A549 (cell line): ENCODE results near the gene CDH11. TPM values are rescaled to one million over a fixed set of nuclear protein-coding genes. Genes with fewer than 3 reads are reported as not detected.

Experiments
- ATAC-seq, 2 experiments: fragments of 200-7000 bp in 1 of 2; fragments of >200 bp in 1 of 2; cut with Nextera tagmentation in 1 of 2; cut with Tn5 transposase in 1 of 2; 3 replicates each; pipeline versions ENCODE4 v1.8.0 to v1.9.1; 2018 to 2020; ENCODE audit warnings: mild to moderate bottlenecking in 1 of 2, moderate library complexity in 1 of 2
- CTCF ChIA-PET: fragments of 300-600 bp; sonication (Branson Sonifier 250); formaldehyde crosslinking; extraction: SDS; loops from one replicate; lab custom pipeline; 2021; ENCODE audit warnings: antibody characterized with exemption, inconsistent platforms; lab: Yijun Ruan, JAX
- POLR2A ChIA-PET: fragments of 350-600 bp; formaldehyde crosslinking; extraction: SDS; loops from one replicate; lab custom pipeline; 2021; ENCODE audit warnings: antibody characterized with exemption, inconsistent platforms; lab: Yijun Ruan, JAX
- DNase-seq, 2 experiments: peaks; one replicate each; pipeline versions ENCODE4 v3.0.0 to v3.0.0-alpha.2; 2011 to 2016; ENCODE audit warnings: low read depth in 1 of 2, low spot score in 1 of 2
- FAIRE-seq: peaks from 2 replicates; lab custom pipeline; 2011; peaks lifted over from hg19 to GRCh38; lab: Jason Lieb, UNC
- H3K27ac ChIP-seq, 2 experiments: fragments of >200 bp; sonication (Bioruptor Twin); formaldehyde crosslinking; 3 replicates each; pipeline ENCODE4 v1.5.1; 2016 to 2017
- H3K4me1 ChIP-seq: fragments of >200 bp; sonication (Bioruptor Twin); formaldehyde crosslinking; 3 replicates; pipeline ENCODE4 v1.6.1; 2016
- H3K4me2 ChIP-seq: fragments of >200 bp; sonication (Bioruptor Twin); formaldehyde crosslinking; 3 replicates; pipeline ENCODE4 v1.6.1; 2016
- H3K4me3 ChIP-seq: fragments of >200 bp; sonication (Bioruptor Twin); formaldehyde crosslinking; 3 replicates; pipeline ENCODE4 v1.5.1; 2016
- H3K9me3 ChIP-seq: fragments of >200 bp; sonication (Bioruptor Twin); formaldehyde crosslinking; 3 replicates; pipeline ENCODE4 v1.6.1; 2016
- CEBPB ChIP-seq, 2 experiments: fragments of >200 bp in 1 of 2; sonication (Bioruptor Twin) in 1 of 2; formaldehyde crosslinking in 1 of 2; IDR thresholded peaks; 2 replicates each; pipeline ENCODE4 v1.6.1; 2012 to 2016
- EHF ChIP-seq: fragments of 250-450 bp; sonication (Bioruptor Pico); IDR thresholded peaks from 2 replicates; pipeline ENCODE4 v1.5.0; 2020; ENCODE audit warnings: mild to moderate bottlenecking
- FOSL2 ChIP-seq, 2 experiments: fragments of 450-650 bp in 1 of 2; fragments of >200 bp in 1 of 2; sonication (Bioruptor Twin) in 1 of 2; formaldehyde crosslinking; IDR thresholded peaks; 2 replicates each; pipeline versions ENCODE4 v1.5.0 to v1.6.1; 2016 to 2020; ENCODE audit warnings: mild to moderate bottlenecking in 1 of 2, moderate library complexity in 1 of 2
- HDAC2 ChIP-seq: fragments of 200-600 bp; sonication (generic); IDR thresholded peaks from 2 replicates; pipeline ENCODE4 v1.6.1; 2016
- HOXB13 ChIP-seq: fragments of 250-450 bp; sonication (Bioruptor Pico); IDR thresholded peaks from 2 replicates; pipeline ENCODE4 v1.5.0; 2020; ENCODE audit warnings: low read depth, mild to moderate bottlenecking, moderate library complexity
- KDM5A ChIP-seq: fragments of 200-600 bp; sonication (generic); IDR thresholded peaks from 2 replicates; pipeline ENCODE4 v1.6.1; 2016; ENCODE audit warnings: antibody characterized with exemption, mild to moderate bottlenecking
- NPAS2 ChIP-seq: fragments of 250-450 bp; sonication (Bioruptor Pico); IDR thresholded peaks from 2 replicates; pipeline ENCODE4 v1.8.0; 2022; ENCODE audit warnings: mild to moderate bottlenecking, moderate library complexity, borderline replicate concordance
- NR3C1 ChIP-seq: fragments of >200 bp; sonication (Bioruptor Twin); formaldehyde crosslinking; IDR thresholded peaks from 3 replicates; pipeline ENCODE4 v1.6.1; 2017
- POLR2A ChIP-seq: IDR thresholded peaks from 2 replicates; pipeline ENCODE4 v1.6.1; 2012; ENCODE audit warnings: mild to moderate bottlenecking, low read length
- POLR2AphosphoS2 ChIP-seq: conservative IDR thresholded peaks from 2 replicates; pipeline ENCODE4 v1.6.1; 2012; ENCODE audit warnings: low read length, improper control_type of control experiment, inconsistent platforms
- RCOR1 ChIP-seq: fragments of 150-350 bp; IDR thresholded peaks from 2 replicates; pipeline ENCODE4 v1.6.1; 2014; ENCODE audit warnings: antibody characterized with exemption, low read length, low read depth
- ZC3H11A ChIP-seq: fragments of 450-650 bp; IDR thresholded peaks from 2 replicates; pipeline ENCODE4 v1.6.1; 2014; ENCODE audit warnings: antibody characterized with exemption, mild to moderate bottlenecking
- WGBS: methylation state at CpG from one replicate; pipeline ENCODE4 v1.1.6; 2017; ENCODE audit errors: missing lambda C conversion rate; 5-methylcytosine and 5-hydroxymethylcytosine counted together
- polyA plus RNA-seq, 4 experiments: library from polyadenylated mRNA; depleted of rRNA in 3 of 4; stranded (reverse); fragments of >200 nt; fragmentation: RNase III in 1 of 4; extraction: RNeasy Plus Mini Kit Qiagen cat#74134 plus additional on column Dnase treatment in 1 of 4; gene quantifications; 2 replicates in 3 of 4; 3 replicates in 1 of 4; pipeline ENCODE4 v1.2.3, GENCODE V29; 2011 to 2017
- TF ChIP-seq, protein P1 (sequence below): fragments of >200 bp; sonication (Bioruptor Twin); formaldehyde crosslinking; IDR thresholded peaks from 3 replicates; pipeline ENCODE4 v1.6.1; 2016
- TF ChIP-seq, protein P2 (sequence below): fragments of >200 bp; sonication (Bioruptor Twin); formaldehyde crosslinking; IDR thresholded peaks from 3 replicates; pipeline ENCODE4 v1.5.1; 2016
- TF ChIP-seq, protein P3 (sequence below): fragments of 250-450 bp; sonication (Bioruptor Pico); IDR thresholded peaks from 2 replicates; pipeline ENCODE4 v1.5.0; 2020; ENCODE audit warnings: low read depth, mild to moderate bottlenecking, moderate library complexity
- TF ChIP-seq, protein P4 (sequence below): IDR thresholded peaks from 2 replicates; pipeline ENCODE4 v1.6.1; 2012
- TF ChIP-seq, protein P5 (sequence below): fragments of 150-350 bp; IDR thresholded peaks from 2 replicates; pipeline ENCODE4 v1.6.1; 2014; ENCODE audit warnings: low read depth, mild to moderate bottlenecking, low read length
- TF ChIP-seq, protein P6 (sequence below): fragments of 450-650 bp; IDR thresholded peaks from 2 replicates; pipeline ENCODE4 v1.6.1; 2014; ENCODE audit warnings: antibody characterized with exemption
- TF ChIP-seq, protein P7 (sequence below): fragments of >200 bp; sonication (Bioruptor Twin); formaldehyde crosslinking; IDR thresholded peaks from 2 replicates; pipeline ENCODE4 v1.6.1; 2016

CDH11 gene
- polyA plus RNA-seq, 2 of the 4 experiments (the other 2 are of a cell fraction) = 0.72 to 1.1 TPM

DNA sequence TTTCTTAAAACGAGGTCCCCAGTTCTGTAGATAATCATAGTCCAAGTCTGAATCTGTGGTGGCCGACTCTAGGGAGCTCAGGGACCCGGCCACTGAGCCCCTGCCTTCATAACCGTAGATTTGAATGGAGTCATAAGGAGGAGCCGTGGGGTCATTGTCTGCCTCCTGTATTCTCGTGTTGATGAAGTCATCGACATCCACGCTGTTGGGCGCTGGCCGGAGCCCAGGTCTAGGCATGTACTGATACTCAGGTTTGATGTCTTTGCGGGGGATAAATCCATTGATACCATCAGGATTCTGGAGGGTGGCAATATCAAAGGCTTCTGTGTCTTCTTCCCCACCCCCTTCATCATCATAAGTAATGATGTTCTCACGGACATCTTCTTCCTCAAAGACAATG lies 174.2 kb downstream of the CDH11 start:
- H3K4me1 ChIP-seq = peaks cover 8% of the 10 kb centered on the region; the same call in 2 of the 3 replicates
- no peak overlapping the region for H3K4me2 ChIP-seq
- ATAC-seq (no peak), DNase-seq (no peak), FAIRE-seq (no peak)
- no peak overlapping the region for H3K27ac ChIP-seq
- WGBS = 30% methylated on average over 12 of the region's 12 CpGs
- POLR2A ChIA-PET = no interaction called here
- no peaks in the 10 kb centered on the region for H3K9me3 ChIP-seq
- CTCF ChIA-PET = no interaction called here
- H3K4me3 ChIP-seq = no peak overlapping the region
- TF ChIP-seq NR3C1 (no peak), RCOR1 (no peak), KDM5A (no peak), CEBPB (IDR thresholded peaks at IDR 0.05) (no peak), HDAC2 (no peak), FOSL2 (IDR thresholded peaks at IDR 0.05) (no peak), FOSL2 (CRISPR knock-in tag; IDR thresholded peaks at IDR 0.05) (no peak), ZC3H11A (no peak), POLR2AphosphoS2 (no peak), POLR2A (no peak), NPAS2 (CRISPR knock-in tag) (no peak)
- TF ChIP-seq, protein P1, sequence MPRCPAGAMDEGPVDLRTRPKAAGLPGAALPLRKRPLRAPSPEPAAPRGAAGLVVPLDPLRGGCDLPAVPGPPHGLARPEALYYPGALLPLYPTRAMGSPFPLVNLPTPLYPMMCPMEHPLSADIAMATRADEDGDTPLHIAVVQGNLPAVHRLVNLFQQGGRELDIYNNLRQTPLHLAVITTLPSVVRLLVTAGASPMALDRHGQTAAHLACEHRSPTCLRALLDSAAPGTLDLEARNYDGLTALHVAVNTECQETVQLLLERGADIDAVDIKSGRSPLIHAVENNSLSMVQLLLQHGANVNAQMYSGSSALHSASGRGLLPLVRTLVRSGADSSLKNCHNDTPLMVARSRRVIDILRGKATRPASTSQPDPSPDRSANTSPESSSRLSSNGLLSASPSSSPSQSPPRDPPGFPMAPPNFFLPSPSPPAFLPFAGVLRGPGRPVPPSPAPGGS = no peak
- TF ChIP-seq, protein P2, sequence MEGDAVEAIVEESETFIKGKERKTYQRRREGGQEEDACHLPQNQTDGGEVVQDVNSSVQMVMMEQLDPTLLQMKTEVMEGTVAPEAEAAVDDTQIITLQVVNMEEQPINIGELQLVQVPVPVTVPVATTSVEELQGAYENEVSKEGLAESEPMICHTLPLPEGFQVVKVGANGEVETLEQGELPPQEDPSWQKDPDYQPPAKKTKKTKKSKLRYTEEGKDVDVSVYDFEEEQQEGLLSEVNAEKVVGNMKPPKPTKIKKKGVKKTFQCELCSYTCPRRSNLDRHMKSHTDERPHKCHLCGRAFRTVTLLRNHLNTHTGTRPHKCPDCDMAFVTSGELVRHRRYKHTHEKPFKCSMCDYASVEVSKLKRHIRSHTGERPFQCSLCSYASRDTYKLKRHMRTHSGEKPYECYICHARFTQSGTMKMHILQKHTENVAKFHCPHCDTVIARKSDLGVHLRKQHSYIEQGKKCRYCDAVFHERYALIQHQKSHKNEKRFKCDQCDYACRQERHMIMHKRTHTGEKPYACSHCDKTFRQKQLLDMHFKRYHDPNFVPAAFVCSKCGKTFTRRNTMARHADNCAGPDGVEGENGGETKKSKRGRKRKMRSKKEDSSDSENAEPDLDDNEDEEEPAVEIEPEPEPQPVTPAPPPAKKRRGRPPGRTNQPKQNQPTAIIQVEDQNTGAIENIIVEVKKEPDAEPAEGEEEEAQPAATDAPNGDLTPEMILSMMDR = no peak
- TF ChIP-seq, protein P3, sequence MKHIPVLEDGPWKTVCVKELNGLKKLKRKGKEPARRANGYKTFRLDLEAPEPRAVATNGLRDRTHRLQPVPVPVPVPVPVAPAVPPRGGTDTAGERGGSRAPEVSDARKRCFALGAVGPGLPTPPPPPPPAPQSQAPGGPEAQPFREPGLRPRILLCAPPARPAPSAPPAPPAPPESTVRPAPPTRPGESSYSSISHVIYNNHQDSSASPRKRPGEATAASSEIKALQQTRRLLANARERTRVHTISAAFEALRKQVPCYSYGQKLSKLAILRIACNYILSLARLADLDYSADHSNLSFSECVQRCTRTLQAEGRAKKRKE (CRISPR knock-in tag) = no peak
- TF ChIP-seq, protein P4, sequence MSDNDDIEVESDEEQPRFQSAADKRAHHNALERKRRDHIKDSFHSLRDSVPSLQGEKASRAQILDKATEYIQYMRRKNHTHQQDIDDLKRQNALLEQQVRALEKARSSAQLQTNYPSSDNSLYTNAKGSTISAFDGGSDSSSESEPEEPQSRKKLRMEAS = no peak
- TF ChIP-seq, protein P5, sequence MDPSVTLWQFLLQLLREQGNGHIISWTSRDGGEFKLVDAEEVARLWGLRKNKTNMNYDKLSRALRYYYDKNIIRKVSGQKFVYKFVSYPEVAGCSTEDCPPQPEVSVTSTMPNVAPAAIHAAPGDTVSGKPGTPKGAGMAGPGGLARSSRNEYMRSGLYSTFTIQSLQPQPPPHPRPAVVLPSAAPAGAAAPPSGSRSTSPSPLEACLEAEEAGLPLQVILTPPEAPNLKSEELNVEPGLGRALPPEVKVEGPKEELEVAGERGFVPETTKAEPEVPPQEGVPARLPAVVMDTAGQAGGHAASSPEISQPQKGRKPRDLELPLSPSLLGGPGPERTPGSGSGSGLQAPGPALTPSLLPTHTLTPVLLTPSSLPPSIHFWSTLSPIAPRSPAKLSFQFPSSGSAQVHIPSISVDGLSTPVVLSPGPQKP = no peak
- TF ChIP-seq, protein P6, sequence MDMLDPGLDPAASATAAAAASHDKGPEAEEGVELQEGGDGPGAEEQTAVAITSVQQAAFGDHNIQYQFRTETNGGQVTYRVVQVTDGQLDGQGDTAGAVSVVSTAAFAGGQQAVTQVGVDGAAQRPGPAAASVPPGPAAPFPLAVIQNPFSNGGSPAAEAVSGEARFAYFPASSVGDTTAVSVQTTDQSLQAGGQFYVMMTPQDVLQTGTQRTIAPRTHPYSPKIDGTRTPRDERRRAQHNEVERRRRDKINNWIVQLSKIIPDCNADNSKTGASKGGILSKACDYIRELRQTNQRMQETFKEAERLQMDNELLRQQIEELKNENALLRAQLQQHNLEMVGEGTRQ = no peak
- TF ChIP-seq, protein P7, sequence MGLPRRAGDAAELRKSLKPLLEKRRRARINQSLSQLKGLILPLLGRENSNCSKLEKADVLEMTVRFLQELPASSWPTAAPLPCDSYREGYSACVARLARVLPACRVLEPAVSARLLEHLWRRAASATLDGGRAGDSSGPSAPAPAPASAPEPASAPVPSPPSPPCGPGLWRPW = no peak

DNA sequence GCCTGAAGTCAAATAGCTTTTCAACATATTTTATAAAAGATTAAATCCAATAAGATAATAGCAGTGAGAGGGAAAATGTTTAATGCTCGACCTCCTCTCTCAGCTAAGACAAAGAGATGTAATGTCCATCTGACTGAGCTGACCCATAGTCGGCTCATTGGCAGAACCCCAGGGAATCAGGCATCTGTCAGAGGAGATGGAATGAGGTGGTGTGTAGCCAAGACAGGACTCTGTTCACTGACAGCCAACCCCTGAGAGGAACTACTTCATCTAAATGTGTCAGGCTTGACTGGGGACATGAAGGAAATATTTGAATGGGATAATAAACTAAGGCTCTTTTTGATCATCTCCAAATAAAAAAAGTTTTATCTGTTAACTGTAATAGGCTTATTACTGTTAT lies 188.0 kb downstream of the CDH11 start:
- no peak overlapping the region for H3K27ac ChIP-seq
- no peaks in the 10 kb centered on the region for H3K9me3 ChIP-seq
- FAIRE-seq (no peak), ATAC-seq (no peak), DNase-seq (no peak)
- TF ChIP-seq HOXB13 (CRISPR knock-in tag) (no peak), EHF (CRISPR knock-in tag) (no peak)
- H3K4me2 ChIP-seq = no peak overlapping the region
- no peaks in the 10 kb centered on the region for H3K4me1 ChIP-seq
- H3K4me3 ChIP-seq = no peak overlapping the region
- WGBS = 0% methylated on average over 2 of the region's 2 CpGs
- POLR2A ChIA-PET = no interaction called here
- CTCF ChIA-PET = no interaction called here
